SHP77 (cell line): ENCODE measurements around the gene PRKCZ.
"Not testable (repeated sequence)": the region's sequence is repeated elsewhere in the genome, so short reads cannot be mapped to it uniquely, and the experiment has no call there.

Experiments used
- DNase-seq, 2 experiments: peaks; one replicate each; lab custom pipeline; 2025; lab: John Stamatoyannopoulos, UW

PRKCZ gene

GRCh38 chr1:2084306-2084705, 34.1 kb downstream of the PRKCZ start:
- no peak for DNase-seq

- no peak for DNase-seq
These were observed 34.9 kb downstream of the PRKCZ start for GRCh38 chr1:2085080-2085479.

GRCh38 chr1:2086446-2087078, 36.4 kb downstream of the PRKCZ start:
- no peak for DNase-seq

- DNase-seq: no peak
These were observed 37.6 kb downstream of the PRKCZ start for GRCh38 chr1:2087766-2088165.

- DNase-seq: no peak
These were observed 38.2 kb downstream of the PRKCZ start for GRCh38 chr1:2088458-2088857.

GRCh38 chr1:2089051-2089450, 38.8 kb downstream of the PRKCZ start:
- DNase-seq: no peak

- DNase-seq: no peak
These were observed 40.1 kb downstream of the PRKCZ start for GRCh38 chr1:2090216-2090890.

GRCh38 chr1:2091611-2092604, 41.7 kb downstream of the PRKCZ start:
- no peak for DNase-seq

- no peak for DNase-seq
These were observed 42.8 kb downstream of the PRKCZ start for GRCh38 chr1:2093055-2093454.

GRCh38 chr1:2093636-2094035, 43.4 kb downstream of the PRKCZ start:
- DNase-seq: no peak

- DNase-seq: not testable (repeated sequence)
These were observed 44.3 kb downstream of the PRKCZ start for GRCh38 chr1:2094269-2095158.

GRCh38 chr1:2095394-2095793, 45.2 kb downstream of the PRKCZ start:
- DNase-seq: no peak

GRCh38 chr1:2095981-2096736, 45.9 kb downstream of the PRKCZ start:
- no peak for DNase-seq

- DNase-seq: no peak
These were observed 47.4 kb downstream of the PRKCZ start for GRCh38 chr1:2097386-2098300.

- no peak for DNase-seq
These were observed 48.1 kb downstream of the PRKCZ start for GRCh38 chr1:2098301-2098698.

- no peak for DNase-seq
These were observed 48.9 kb downstream of the PRKCZ start for GRCh38 chr1:2098839-2099785.

- no peak for DNase-seq
These were observed 49.9 kb downstream of the PRKCZ start for GRCh38 chr1:2099886-2100779.

GRCh38 chr1:2100780-2101108, 50.5 kb downstream of the PRKCZ start:
- no peak for DNase-seq
